ENCODE measurements around the gene RASD1. TPM values are rescaled to one million over a fixed set of nuclear protein-coding genes. Genes with fewer than 3 reads are reported as not detected.

The RASD1 gene
- total and polyA plus RNA-seq, 2 experiments from 2014 or later: 3.6 to 3.7 TPM

GRCh38 chr17:17536702-17537101 lies 40.5 kb upstream of the RASD1 start:
- no peak overlapping the region for H3K4me2 ChIP-seq
- H3K4me3 ChIP-seq: no peak overlapping the region
- peaks cover 8% of the 10 kb centered on the region; the same call in 2 of the 3 replicates for H3K4me1 Mint-ChIP-seq
- H4K20me1 ChIP-seq (replicated peaks; ENCODE audit: insufficient read depth): no peaks in the 10 kb centered on the region
- no peak overlapping the region for H3K27ac Mint-ChIP-seq
- no peaks in the 10 kb centered on the region for H3K9me2 ChIP-seq (ENCODE audit: insufficient read depth)
- no peaks in the 10 kb centered on the region for H3F3A ChIP-seq (replicated peaks; ENCODE audit: low read depth)
- H3K27ac ChIP-seq (ENCODE audit: low read depth): no peak overlapping the region
- no peaks in the 10 kb centered on the region for H3K4me1 ChIP-seq (ENCODE audit: insufficient read depth)
- H2AFZ ChIP-seq: no peak overlapping the region
- H3K27me3 ChIP-seq (ENCODE audit: insufficient read depth): no peaks in the 10 kb centered on the region
- DNase-seq (ENCODE audit: low spot score) (no peak), ATAC-seq (no peak)
- no peaks in the 10 kb centered on the region for H3K79me2 ChIP-seq (replicated peaks; ENCODE audit: insufficient read depth)
- TF ChIP-seq POLR2AphosphoS5 (IDR thresholded peaks at IDR 0.05; ENCODE audit: low read depth): no peak
- TF ChIP-seq STAT1 (IDR thresholded peaks at IDR 0.05; ENCODE audit: unreplicated experiment): no peak
- TF ChIP-seq CREB1 (CRISPR knock-in tag; IDR thresholded peaks at IDR 0.05; ENCODE audit: low read depth): no peak
- TF ChIP-seq ZNF462 (CRISPR knock-in tag; IDR thresholded peaks at IDR 0.05): no peak
- no peak for TF ChIP-seq EZH2phosphoT487 (IDR thresholded peaks at IDR 0.05; ENCODE audit: unreplicated experiment)
- TF ChIP-seq NANOG (IDR thresholded peaks at IDR 0.05; ENCODE audit: borderline replicate concordance): no peak
- no peak for TF ChIP-seq ZNF114 (CRISPR knock-in tag; IDR thresholded peaks at IDR 0.05)
- no peak for TF ChIP-seq ZNF331 (CRISPR knock-in tag; IDR thresholded peaks at IDR 0.05; ENCODE audit: low read depth)
- no peak for TF ChIP-seq REST (IDR thresholded peaks at IDR 0.05; ENCODE audit: unreplicated experiment)
- TF ChIP-seq ETS1 (IDR thresholded peaks at IDR 0.05): no peak
- no peaks in the 10 kb centered on the region for H3K36me3 ChIP-seq (ENCODE audit: insufficient read depth)
- no peaks in the 10 kb centered on the region for H3K9me3 Mint-ChIP-seq
- H3K4me3 Mint-ChIP-seq: no peak overlapping the region
- H3K36me3 Mint-ChIP-seq (ENCODE audit: low read depth): no peaks in the 10 kb centered on the region
- peaks cover 4% of the 10 kb centered on the region for H3K27me3 Mint-ChIP-seq (ENCODE audit: insufficient read depth, low read depth, poor library complexity)
